CD14-positive monocyte (primary cell): ENCODE data around the gene FIGNL2. TPM values are rescaled to one million over a fixed set of nuclear protein-coding genes. Genes with fewer than 3 reads are reported as not detected.

ENCODE experiments used
- DNase-seq, 3 donors: peaks; one replicate each; pipeline ENCODE4 v3.0.0-alpha.2; 2011 to 2022
- H2AFZ ChIP-seq: 2 replicates; pipeline ENCODE4 v1.6.0; 2012; ENCODE audit warnings: mild to moderate bottlenecking, low read depth, low read length, inconsistent platforms; ENCODE audit not compliant: insufficient read depth, poor library complexity, severe bottlenecking
- H3K27ac ChIP-seq, 2 donors: 1 replicate in 1 of 2; 2 replicates in 1 of 2; pipeline ENCODE4 v1.5.1; 2012 to 2013; ENCODE audit warnings: low read length in 2 of 2, control low read depth in 1 of 2, inconsistent platforms in 1 of 2, low read depth in 1 of 2, mild to moderate bottlenecking in 1 of 2
- H3K27me3 ChIP-seq, 2 donors: one replicate each; pipeline versions ENCODE4 v1.6.0 to v1.6.1; 2011 to 2013; ENCODE audit warnings: low read length in 2 of 2; ENCODE audit not compliant: control insufficient read depth in 2 of 2, insufficient read depth in 2 of 2
- H3K36me3 ChIP-seq, 2 donors: replicated peaks in 1 of 2; 1 replicate in 1 of 2; 2 replicates in 1 of 2; pipeline versions ENCODE4 v1.5.1 to v1.6.1; 2012 to 2013; ENCODE audit warnings: low read length in 2 of 2, control low read depth in 1 of 2, inconsistent platforms in 1 of 2, mild to moderate bottlenecking in 1 of 2; ENCODE audit not compliant: insufficient read depth in 2 of 2, control insufficient read depth in 1 of 2
- H3K4me1 ChIP-seq, 2 donors: 1 replicate in 1 of 2; 2 replicates in 1 of 2; pipeline versions ENCODE4 v1.5.1 to v1.6.1; 2012 to 2013; ENCODE audit warnings: low read length in 2 of 2, control low read depth in 1 of 2, inconsistent platforms in 1 of 2, mild to moderate bottlenecking in 1 of 2, moderate library complexity in 1 of 2; ENCODE audit not compliant: insufficient read depth in 2 of 2, control insufficient read depth in 1 of 2
- H3K4me2 ChIP-seq: replicated peaks from 2 replicates; pipeline ENCODE3; 2012; ENCODE audit warnings: low read length, moderate library complexity, mild to moderate bottlenecking; ENCODE audit not compliant: poor library complexity, severe bottlenecking; ENCODE audit errors: extremely low read depth
- H3K4me3 ChIP-seq, 3 experiments: fragments of 200-600 bp in 1 of 3; sonication (generic) in 1 of 3; replicated peaks in 1 of 3; 1 replicate in 2 of 3; 2 replicates in 1 of 3; pipeline ENCODE4 v1.5.1; 2011 to 2013; ENCODE audit warnings: low read length in 3 of 3, mild to moderate bottlenecking in 3 of 3, control low read depth in 2 of 3, low read depth in 2 of 3, inconsistent platforms in 1 of 3, moderate library complexity in 1 of 3
- H3K79me2 ChIP-seq: 2 replicates; pipeline ENCODE4 v1.6.0; 2012; ENCODE audit warnings: mild to moderate bottlenecking, control low read depth, inconsistent platforms, low read length, moderate library complexity; ENCODE audit not compliant: insufficient read depth
- H3K9ac ChIP-seq: 2 replicates; pipeline ENCODE4 v1.6.0; 2017; ENCODE audit warnings: low read length, mild to moderate bottlenecking; ENCODE audit not compliant: insufficient read depth, poor library complexity, severe bottlenecking
- H3K9me3 ChIP-seq, 2 donors: replicated peaks in 1 of 2; 1 replicate in 1 of 2; 2 replicates in 1 of 2; pipeline versions ENCODE4 v1.5.1 to v1.6.1; 2012 to 2013; ENCODE audit warnings: low read length in 2 of 2, control low read depth in 1 of 2; ENCODE audit not compliant: control insufficient read depth in 1 of 2, insufficient read depth in 1 of 2
- H4K20me1 ChIP-seq: 2 replicates; pipeline ENCODE4 v1.6.0; 2012; ENCODE audit warnings: mild to moderate bottlenecking, low read length, control low read depth, moderate library complexity; ENCODE audit not compliant: insufficient read depth
- H3K27ac Mint-ChIP-seq, 7 donors: one replicate each; pipeline ENCODE4 v1.8.0; 2020; ENCODE audit warnings: mild to moderate bottlenecking in 7 of 7, mixed read lengths in 7 of 7, moderate library complexity in 6 of 7, inconsistent platforms in 2 of 7
- H3K27me3 Mint-ChIP-seq, 3 donors: one replicate each; pipeline ENCODE4 v1.8.0; 2021 to 2022; ENCODE audit warnings: low read depth in 3 of 3, mild to moderate bottlenecking in 3 of 3, mixed read lengths in 3 of 3, moderate library complexity in 3 of 3, inconsistent platforms in 1 of 3
- H3K36me3 Mint-ChIP-seq, 2 donors: one replicate each; pipeline ENCODE4 v1.8.0; 2020; ENCODE audit warnings: mixed read lengths in 2 of 2, inconsistent platforms in 1 of 2, mild to moderate bottlenecking in 1 of 2
- H3K4me1 Mint-ChIP-seq: one replicate; pipeline ENCODE4 v1.8.0; 2020; ENCODE audit warnings: mild to moderate bottlenecking, mixed read lengths
- H3K4me3 Mint-ChIP-seq, 2 donors: one replicate each; pipeline ENCODE4 v1.8.0; 2020; ENCODE audit warnings: mild to moderate bottlenecking in 2 of 2, mixed read lengths in 2 of 2, moderate library complexity in 1 of 2
- H3K9me3 Mint-ChIP-seq, 7 donors: one replicate each; pipeline ENCODE4 v1.8.0; 2020 to 2022; ENCODE audit warnings: mixed read lengths in 7 of 7, mild to moderate bottlenecking in 6 of 7, moderate library complexity in 6 of 7, inconsistent platforms in 2 of 7
- WGBS: methylation state at CpG from one replicate; pipeline ENCODE4 v1.1.5; 2013; ENCODE audit warnings: missing lambda C conversion rate; ENCODE audit not compliant: insufficient coverage; 5-methylcytosine and 5-hydroxymethylcytosine counted together
- intact Hi-C, 2 donors: fragments of 100-400 bp; cut with micrococcal nuclease; formaldehyde crosslinking; loops; one replicate each; pipeline versions ENCODE4 v1.15.0 to v1.15.1; 2023
- polyA plus RNA-seq, 3 donors: library from polyadenylated mRNA; depleted of rRNA in 1 of 3; unstranded in 2 of 3; stranded (reverse) in 1 of 3; fragments of 300-500 nt in 2 of 3; fragments of >200 nt in 1 of 3; fragmentation: Illumina TruSeq in 2 of 3; gene quantifications; 1 replicate in 2 of 3; 2 replicates in 1 of 3; pipeline ENCODE4 v1.2.3, GENCODE V29; 2012 to 2021
- TF ChIP-seq, protein P1 (sequence below): fragments of 200-600 bp; IDR thresholded peaks from one replicate; pipeline ENCODE4 v1.8.0; 2022; ENCODE audit warnings: antibody characterized with exemption, mild to moderate bottlenecking

FIGNL2 gene
- polyA plus RNA-seq, 3 donors = 0.06 to 0.52 TPM; not detected in 1

DNA sequence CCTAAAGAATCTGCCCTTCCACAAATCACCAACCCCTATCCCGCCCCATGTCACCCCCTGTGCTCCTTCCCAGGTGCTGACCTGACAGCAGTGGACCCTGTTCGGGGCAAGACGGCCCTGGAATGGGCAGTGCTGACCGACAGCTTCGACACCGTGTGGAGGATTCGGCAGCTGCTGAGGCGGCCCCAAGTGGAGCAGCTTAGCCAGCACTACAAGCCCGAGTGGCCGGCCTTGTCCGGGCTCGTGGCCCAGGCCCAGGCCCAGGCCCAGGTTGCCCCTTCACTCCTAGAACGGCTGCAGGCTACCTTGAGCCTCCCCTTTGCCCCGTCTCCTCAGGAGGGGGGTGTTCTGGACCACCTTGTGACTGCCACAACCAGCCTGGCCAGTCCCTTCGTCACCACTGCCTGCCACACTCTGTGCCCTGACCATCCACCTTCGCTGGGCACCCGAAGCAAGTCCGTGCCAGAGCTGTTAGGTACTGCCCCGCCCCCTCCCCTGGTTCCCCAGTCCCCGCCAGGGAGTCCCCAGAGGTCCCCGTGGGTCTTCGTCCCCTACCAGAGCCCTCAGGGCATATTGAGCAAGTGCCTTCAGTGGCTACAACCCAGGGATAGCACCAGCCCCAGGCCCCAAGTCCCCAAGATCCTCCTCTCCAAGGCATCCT lies 42.1 kb upstream of the FIGNL2 start:
- H3K27ac Mint-ChIP-seq = no peak overlapping the region
- intact Hi-C loops = no loop called here
- 92% methylated on average over 22 of the region's 22 CpGs for WGBS

DNA sequence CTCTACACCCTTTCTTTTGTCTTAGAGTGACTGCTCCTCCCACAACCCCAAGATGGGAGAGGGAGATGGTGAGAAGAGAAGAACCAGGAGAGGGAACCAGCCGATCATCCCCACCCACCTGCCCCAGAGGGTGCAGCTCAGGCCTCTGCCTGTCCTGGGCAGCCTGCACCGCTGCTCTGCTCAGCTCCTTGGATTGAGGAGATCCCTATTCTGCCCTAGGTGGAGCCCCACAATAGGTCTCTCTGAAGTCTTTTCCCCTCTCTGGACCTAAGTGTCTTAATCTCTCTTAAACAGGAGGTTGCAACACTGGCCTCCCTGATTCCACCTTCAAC lies 41.6 kb upstream of the FIGNL2 start:
- Histone ChIP-seq H3K9ac (no peak overlapping the region), H3K4me2 (no peak overlapping the region), H3K27ac (no peak overlapping the region), H3K4me3 (no peak overlapping the region), H4K20me1 (no peaks in the 10 kb centered on the region), H3K9me3 (no peaks in the 10 kb centered on the region), H2AFZ (no peak overlapping the region), H3K27me3 (no peaks in the 10 kb centered on the region), H3K79me2 (no peaks in the 10 kb centered on the region), H3K36me3 (no peaks in the 10 kb centered on the region), H3K4me1 (peaks cover 34 to 48% of the 10 kb centered on the region in 2 donors)
- intact Hi-C loops = no loop called here
- Mint-ChIP-seq H3K4me3 (no peak overlapping the region), H3K27ac (peak overlapping the region in 1 of 7 donors; percentile 41), H3K27me3 (peaks cover 0 to 2% (median 2%) of the 10 kb centered on the region in 3 donors), H3K4me1 (peaks cover 41% of the 10 kb centered on the region), H3K9me3 (peaks cover 0 to 1% (median 0%) of the 10 kb centered on the region in 7 donors), H3K36me3 (peaks cover 0 to under 1% of the 10 kb centered on the region in 2 donors)
- DNase-seq = no peak
- TF ChIP-seq, protein P1, sequence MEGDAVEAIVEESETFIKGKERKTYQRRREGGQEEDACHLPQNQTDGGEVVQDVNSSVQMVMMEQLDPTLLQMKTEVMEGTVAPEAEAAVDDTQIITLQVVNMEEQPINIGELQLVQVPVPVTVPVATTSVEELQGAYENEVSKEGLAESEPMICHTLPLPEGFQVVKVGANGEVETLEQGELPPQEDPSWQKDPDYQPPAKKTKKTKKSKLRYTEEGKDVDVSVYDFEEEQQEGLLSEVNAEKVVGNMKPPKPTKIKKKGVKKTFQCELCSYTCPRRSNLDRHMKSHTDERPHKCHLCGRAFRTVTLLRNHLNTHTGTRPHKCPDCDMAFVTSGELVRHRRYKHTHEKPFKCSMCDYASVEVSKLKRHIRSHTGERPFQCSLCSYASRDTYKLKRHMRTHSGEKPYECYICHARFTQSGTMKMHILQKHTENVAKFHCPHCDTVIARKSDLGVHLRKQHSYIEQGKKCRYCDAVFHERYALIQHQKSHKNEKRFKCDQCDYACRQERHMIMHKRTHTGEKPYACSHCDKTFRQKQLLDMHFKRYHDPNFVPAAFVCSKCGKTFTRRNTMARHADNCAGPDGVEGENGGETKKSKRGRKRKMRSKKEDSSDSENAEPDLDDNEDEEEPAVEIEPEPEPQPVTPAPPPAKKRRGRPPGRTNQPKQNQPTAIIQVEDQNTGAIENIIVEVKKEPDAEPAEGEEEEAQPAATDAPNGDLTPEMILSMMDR = no peak
- WGBS = 89% methylated on average over 1 of the region's 2 CpGs

More for the DNA sequence above, 42.1 kb upstream of the FIGNL2 start:
- H3K4me3 ChIP-seq = no peak overlapping the region
- H2AFZ ChIP-seq = no peak overlapping the region
- peaks cover 28 to 43% of the 10 kb centered on the region in 2 donors for H3K4me1 ChIP-seq
- H3K27me3 Mint-ChIP-seq = peaks cover 0 to 2% (median 2%) of the 10 kb centered on the region in 3 donors
- H3K4me2 ChIP-seq = no peak overlapping the region
- H3K36me3 Mint-ChIP-seq = no peaks in the 10 kb centered on the region
- H3K9ac ChIP-seq = no peak overlapping the region
- no peak for DNase-seq
- no peaks in the 10 kb centered on the region for H3K27me3 ChIP-seq
- no peaks in the 10 kb centered on the region for H3K9me3 ChIP-seq
- no peak overlapping the region for H3K27ac ChIP-seq
- H3K9me3 Mint-ChIP-seq = peaks cover 0 to 1% (median 0%) of the 10 kb centered on the region in 7 donors
- no peaks in the 10 kb centered on the region for H3K79me2 ChIP-seq
- TF ChIP-seq, protein P1 = no peak
- H4K20me1 ChIP-seq = no peaks in the 10 kb centered on the region
- H3K4me1 Mint-ChIP-seq = peaks cover 35% of the 10 kb centered on the region
- H3K36me3 ChIP-seq = no peaks in the 10 kb centered on the region
- H3K4me3 Mint-ChIP-seq = no peak overlapping the region
